ENCODE measurements around the gene ROR1. TPM values are rescaled to one million over a fixed set of nuclear protein-coding genes. Genes with fewer than 3 reads are reported as not detected.
"Not testable (repeated sequence)": the region's sequence is repeated elsewhere in the genome, so short reads cannot be mapped to it uniquely, and the experiment has no call there.

ROR1 gene
- polyA plus RNA-seq, 1 donor, result 36.8 TPM

GRCh38 chr1:64100791-64101190 lies 327.0 kb downstream of the ROR1 start:
- no peak for DNase-seq

DNA sequence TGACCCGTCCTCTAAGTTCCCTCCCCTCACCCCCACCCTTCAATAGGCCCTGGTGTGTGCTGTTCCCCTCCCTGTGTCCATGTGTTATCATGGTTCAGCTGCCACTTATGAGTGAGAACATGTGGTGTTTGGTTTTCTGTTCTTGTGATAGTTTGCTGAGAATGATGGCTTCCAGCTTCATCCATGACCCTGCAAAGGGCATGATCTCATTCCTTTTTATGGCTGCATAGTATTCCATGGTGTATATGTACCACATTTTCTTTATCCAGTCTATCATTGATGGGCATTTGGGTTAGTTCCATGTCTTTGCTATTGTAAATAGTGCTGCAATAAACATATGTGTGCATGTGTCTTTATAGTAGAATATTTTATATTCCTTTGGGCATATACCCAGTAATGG lies 330.8 kb downstream of the ROR1 start:
- DNase-seq, result not testable (repeated sequence)

GRCh38 chr1:64107118-64107519 lies 333.3 kb downstream of the ROR1 start:
- no peak for DNase-seq

- DNase-seq, result no peak
Measured at GRCh38 chr1:64107632-64108031, 333.8 kb downstream of the ROR1 start.

- DNase-seq, result no peak
Measured at GRCh38 chr1:64110924-64111777, 337.3 kb downstream of the ROR1 start.

- DNase-seq, result no peak
Measured at GRCh38 chr1:64111787-64112186, 338.0 kb downstream of the ROR1 start.

- no peak for DNase-seq
Measured at GRCh38 chr1:64112281-64112680, 338.5 kb downstream of the ROR1 start.

DNA sequence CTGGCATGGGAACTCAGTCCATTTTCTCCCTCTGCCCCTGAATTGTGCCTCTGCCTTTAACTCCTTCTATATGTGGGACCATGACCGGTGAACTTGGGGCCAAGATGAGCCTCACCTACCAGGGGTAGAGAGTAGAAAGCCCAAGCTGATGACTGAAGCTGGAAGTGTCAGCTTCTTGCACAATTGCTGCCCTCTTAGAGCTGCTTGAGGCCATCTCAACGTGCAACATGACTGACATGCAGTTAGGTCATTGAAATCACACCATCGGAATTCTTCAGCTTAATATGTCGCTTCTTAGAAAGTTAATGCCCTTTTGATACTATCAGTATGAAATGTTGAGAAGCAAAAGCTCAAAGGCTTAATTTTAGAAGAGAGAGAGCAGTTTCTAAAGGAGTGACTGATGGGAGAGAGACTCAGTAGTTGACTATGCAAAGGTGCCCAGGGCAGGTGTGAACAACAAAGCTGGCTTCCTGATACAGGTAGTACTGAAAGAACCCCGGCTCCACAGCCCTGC lies 340.3 kb downstream of the ROR1 start:
- no peak for DNase-seq

DNA sequence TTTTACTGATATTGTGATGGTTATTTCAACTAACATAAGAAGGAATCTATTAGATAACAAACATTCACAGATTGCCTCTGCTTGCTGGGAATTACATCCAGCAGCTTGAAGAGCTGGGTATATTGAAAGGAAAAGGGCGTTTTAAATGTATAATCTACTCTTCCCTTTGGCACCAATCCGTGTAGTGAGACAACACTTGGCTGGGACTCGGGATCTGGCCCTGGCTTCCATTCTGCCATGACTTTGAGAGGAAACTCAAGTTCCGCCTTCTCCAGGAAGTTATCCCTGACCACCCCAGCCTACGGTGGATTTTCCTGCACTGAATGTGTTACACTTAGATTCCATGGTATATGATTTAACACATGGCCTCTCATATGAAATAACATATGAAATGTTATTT lies 342.7 kb downstream of the ROR1 start:
- DNase-seq, result no peak

DNA sequence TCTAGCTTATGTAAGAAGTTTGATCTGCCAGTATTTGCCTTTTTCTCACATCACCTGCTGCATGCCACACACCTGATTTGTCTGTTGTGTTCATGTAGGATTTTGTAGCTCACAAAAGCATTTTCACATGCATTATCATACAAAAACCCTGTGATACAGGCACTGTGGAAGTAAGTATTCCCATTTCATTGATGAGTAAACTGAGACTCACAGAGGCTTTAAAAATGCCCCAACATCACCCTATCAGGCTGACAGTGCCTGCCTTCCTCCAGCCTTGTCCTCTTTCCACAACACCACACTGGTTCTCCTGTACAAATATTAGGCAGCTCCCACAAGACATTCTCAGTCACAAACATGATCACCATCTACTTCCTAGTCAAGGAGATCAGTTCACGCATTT lies 343.7 kb downstream of the ROR1 start:
- DNase-seq, result no peak

- DNase-seq, result no peak
Measured at GRCh38 chr1:64121766-64122385, 348.1 kb downstream of the ROR1 start.

- DNase-seq, result no peak
Measured at GRCh38 chr1:64122588-64122987, 348.8 kb downstream of the ROR1 start.

- no peak for DNase-seq
Measured at GRCh38 chr1:64124704-64125440, 351.1 kb downstream of the ROR1 start.

- DNase-seq, result no peak
Measured at GRCh38 chr1:64126581-64126980, 352.8 kb downstream of the ROR1 start.

- no peak for DNase-seq
Measured at GRCh38 chr1:64127297-64127696, 353.5 kb downstream of the ROR1 start.

DNA sequence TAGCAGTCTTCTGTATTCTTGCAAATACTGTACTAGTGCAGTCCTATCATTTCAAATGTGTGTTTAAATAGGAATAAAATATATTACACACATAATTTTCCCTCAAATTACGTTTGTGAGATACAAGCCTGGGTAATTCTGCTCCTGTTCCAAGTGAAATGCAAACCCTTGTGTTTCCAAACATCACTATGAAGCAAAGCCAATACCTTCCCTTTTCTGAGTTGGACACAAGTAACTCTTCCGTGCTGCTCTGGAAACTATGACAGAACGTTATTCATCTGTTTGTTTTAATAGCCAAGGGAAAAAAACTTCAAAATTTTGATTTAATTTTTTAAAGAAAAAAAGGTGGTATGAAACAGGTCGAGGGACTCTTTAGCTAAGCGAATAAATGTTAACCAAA lies 355.9 kb downstream of the ROR1 start:
- no peak for DNase-seq

GRCh38 chr1:64131155-64131554 lies 357.3 kb downstream of the ROR1 start:
- DNase-seq, result no peak

GRCh38 chr1:64133036-64133435 lies 359.2 kb downstream of the ROR1 start:
- DNase-seq, result no peak

DNA sequence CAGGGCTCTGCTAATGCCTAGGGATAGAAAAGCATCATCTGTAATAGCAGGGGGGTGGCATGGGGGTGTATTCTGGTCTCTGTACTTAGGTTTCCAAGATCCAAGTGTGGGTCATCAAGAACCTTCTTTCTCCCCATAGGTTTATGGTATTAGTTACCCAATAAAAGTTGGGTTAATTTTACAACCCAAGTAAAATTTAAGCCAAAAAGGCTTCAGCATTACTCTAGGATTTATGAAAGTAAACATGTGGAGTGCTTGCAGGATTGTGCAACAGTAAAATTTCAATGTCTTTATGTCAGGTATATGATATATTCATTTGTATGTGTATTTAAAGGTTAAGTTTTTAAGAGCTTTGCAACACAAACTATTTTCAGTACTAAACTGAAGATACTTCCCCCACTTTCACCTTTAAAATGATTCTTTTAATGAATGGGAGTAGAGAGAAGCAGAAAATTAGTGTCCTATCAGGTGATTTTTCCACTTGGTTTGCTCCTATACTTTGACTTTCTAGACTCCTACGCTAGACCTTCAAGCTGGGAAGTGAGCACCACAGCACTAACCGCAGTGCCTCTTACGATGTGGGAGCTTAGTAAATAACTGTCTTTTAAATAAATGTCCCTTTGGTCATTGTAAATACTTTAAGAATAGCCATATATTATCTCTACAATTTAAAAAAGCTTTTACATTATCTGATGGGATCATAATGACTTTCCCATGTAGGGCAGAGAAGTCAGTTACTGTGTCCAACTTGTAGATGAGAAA lies 361.8 kb downstream of the ROR1 start:
- DNase-seq, result peak; percentile 52

GRCh38 chr1:64136296-64136695 lies 362.5 kb downstream of the ROR1 start:
- DNase-seq, result no peak

- DNase-seq, result peak; percentile 88
Measured at GRCh38 chr1:64136752-64137411, 363.1 kb downstream of the ROR1 start.

DNA sequence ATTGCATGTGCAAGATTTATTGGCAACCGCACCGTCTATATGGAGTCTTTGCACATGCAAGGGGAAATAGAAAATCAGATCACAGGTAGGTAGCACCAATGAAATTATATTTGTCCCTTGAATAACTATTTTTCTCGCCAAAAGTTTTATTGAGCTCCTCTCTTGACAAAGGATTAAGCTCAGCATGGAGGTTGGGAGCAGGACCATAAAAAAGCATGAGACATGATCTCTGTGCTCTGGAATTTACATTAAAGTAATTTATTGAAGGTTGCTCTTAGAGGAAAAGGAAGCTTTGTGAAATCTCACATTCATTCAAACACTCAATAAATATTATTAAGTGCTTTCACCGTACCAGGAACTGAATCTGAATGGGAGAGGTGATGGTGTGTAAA lies 363.6 kb downstream of the ROR1 start:
- DNase-seq, result no peak
